ENCODE results near the gene JAGN1. TPM values are rescaled to one million over a fixed set of nuclear protein-coding genes. Genes with fewer than 3 reads are reported as not detected.
"Not testable (repeated sequence)": the region's sequence is repeated elsewhere in the genome, so short reads cannot be mapped to it uniquely, and the experiment has no call there.

The JAGN1 gene
- total RNA-seq = 31.7 and 33.3 TPM in 2 replicates

GRCh38 chr3:9890249-9891071 is at the start of gene JAGN1:
JAGN1 (plus strand) TSS chr3:9890610; CDS start chr3:9890723, 113 bp downstream.
- intact Hi-C loops (cut with micrococcal nuclease) = loop anchor here (1.0 to 5.0 kb wide), 7 partner anchors 13 to 547 kb away; partner anchors contain the start of genes BRPF1, CRELD1, RPUSD3 and SETD5
- H3K4me1 Mint-ChIP-seq (ENCODE audit: low read depth) = peaks cover 31% of the 10 kb centered on the region
- no peaks in the 10 kb centered on the region for H3K27me3 Mint-ChIP-seq (ENCODE audit: low read depth)
- no peaks in the 10 kb centered on the region for H3K9me3 Mint-ChIP-seq
- peaks cover 39% of the 10 kb centered on the region for H3K36me3 Mint-ChIP-seq (ENCODE audit: low read depth)
- peak; percentile 83 for DNase-seq (ENCODE audit: low spot score)
- H3K27ac Mint-ChIP-seq = peak within 1 kb of the TSS; percentile 99
- H3K4me3 Mint-ChIP-seq (ENCODE audit: low read depth) = peak within 1 kb of the TSS; percentile 97

GRCh38 chr3:9841015-9841414 is 49.4 kb upstream of the JAGN1 start:
- no peak for DNase-seq (ENCODE audit: low spot score)
- Mint-ChIP-seq H3K9me3 (no peaks in the 10 kb centered on the region), H3K4me1 (ENCODE audit: low read depth) (peaks cover 15% of the 10 kb centered on the region), H3K4me3 (ENCODE audit: low read depth) (no peak overlapping the region), H3K27me3 (ENCODE audit: low read depth) (no peaks in the 10 kb centered on the region), H3K36me3 (ENCODE audit: low read depth) (peaks cover 48% of the 10 kb centered on the region), H3K27ac (no peak overlapping the region)
- intact Hi-C loops (cut with micrococcal nuclease) = loop anchor here (5.0 kb wide), 1 partner anchor 111 kb away; the partner anchor contains the start of gene PRRT3

DNA sequence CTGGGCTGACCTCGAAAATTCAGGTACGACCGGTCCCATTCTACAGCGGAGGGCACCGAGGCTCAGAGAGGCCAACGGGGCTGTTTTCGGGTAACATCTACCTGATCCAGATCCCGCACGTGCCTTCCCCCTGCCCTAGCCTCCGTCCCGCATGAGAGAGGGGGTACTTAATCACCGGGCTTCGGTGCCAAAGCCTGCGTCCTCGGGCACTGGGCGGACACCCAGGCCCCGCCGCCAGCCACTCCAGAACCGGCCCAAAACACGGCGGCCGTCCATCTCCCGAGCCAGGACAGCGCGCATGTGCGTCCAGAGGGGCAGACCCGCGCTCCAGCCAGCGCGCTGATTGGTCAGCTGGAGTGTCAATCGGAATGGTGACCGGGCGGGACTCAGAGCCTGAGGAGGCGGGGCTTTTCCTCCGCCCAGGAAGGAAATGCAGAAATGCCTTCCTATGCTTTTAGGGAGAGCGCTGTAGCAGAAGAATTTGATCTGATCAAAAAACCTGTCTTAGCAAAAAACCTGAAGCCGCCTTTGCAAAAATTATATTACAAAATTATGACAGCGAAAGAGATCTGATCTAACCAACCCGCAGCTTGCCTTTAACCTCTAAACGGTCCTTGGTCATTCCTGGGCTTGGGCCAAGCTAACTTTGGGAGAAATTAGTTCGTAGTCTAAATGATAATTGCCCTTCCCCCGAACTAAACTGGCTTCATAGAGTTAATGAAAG is 46.5 kb upstream of the JAGN1 start, which contains the start of gene RPUSD3:
Gene RPUSD3 (minus strand): TSS at position 294 of the 724 bp plus-strand sequence. CDS start 18 bp downstream, at position 276.
- intact Hi-C loops (cut with micrococcal nuclease) = loop anchor here (1.0 to 5.0 kb wide), 6 partner anchors 47 to 477 kb away; partner anchors contain the start of genes ARPC4, CRELD1, JAGN1 and MTMR14
- Mint-ChIP-seq H3K27ac (peak within 1 kb of the TSS; percentile 94), H3K27me3 (ENCODE audit: low read depth) (no peaks in the 10 kb centered on the region), H3K36me3 (ENCODE audit: low read depth) (peaks cover 31% of the 10 kb centered on the region), H3K9me3 (no peaks in the 10 kb centered on the region), H3K4me1 (ENCODE audit: low read depth) (peaks cover 16% of the 10 kb centered on the region), H3K4me3 (ENCODE audit: low read depth) (peak within 1 kb of the TSS; percentile 98)
- DNase-seq (ENCODE audit: low spot score) = peak; percentile 94

GRCh38 chr3:9846231-9846630 is 44.2 kb upstream of the JAGN1 start:
- H3K4me3 Mint-ChIP-seq (ENCODE audit: low read depth) = no peak overlapping the region
- peaks cover 11% of the 10 kb centered on the region for H3K27me3 Mint-ChIP-seq (ENCODE audit: low read depth)
- peaks cover 16% of the 10 kb centered on the region for H3K4me1 Mint-ChIP-seq (ENCODE audit: low read depth)
- intact Hi-C loops (cut with micrococcal nuclease) = no loop called here
- peaks cover 12% of the 10 kb centered on the region for H3K36me3 Mint-ChIP-seq (ENCODE audit: low read depth)
- H3K27ac Mint-ChIP-seq = no peak overlapping the region
- no peak for DNase-seq (ENCODE audit: low spot score)
- H3K9me3 Mint-ChIP-seq = no peaks in the 10 kb centered on the region

DNA sequence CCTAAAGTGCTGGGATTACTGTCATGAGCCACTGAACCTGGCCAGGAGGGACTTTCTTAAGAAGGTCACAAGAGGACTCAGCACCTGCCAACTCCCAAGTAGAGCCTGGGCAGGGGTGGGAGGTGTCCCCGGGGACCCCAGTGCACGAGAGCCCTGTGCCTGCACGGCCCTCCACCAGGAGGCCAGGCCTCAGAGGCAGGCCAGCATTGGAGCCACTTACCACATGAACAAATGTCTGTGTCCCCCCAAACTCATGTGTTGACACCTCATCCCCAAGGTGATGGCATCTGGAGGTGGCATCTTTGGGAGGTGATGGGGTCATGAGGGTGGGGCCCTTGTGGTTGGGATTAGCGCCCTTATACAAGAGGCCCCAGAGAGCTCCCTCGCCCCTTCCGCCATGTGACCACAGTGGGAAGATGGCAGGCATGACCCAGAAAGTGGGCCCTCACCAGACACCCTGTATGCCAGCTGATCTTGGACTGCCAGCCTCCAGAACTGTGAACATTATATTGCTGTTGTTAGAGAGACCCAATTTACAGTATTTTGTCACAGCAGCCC is 43.4 kb upstream of the JAGN1 start:
- Mint-ChIP-seq H3K27ac (no peak overlapping the region), H3K36me3 (ENCODE audit: low read depth) (peaks cover 5% of the 10 kb centered on the region), H3K4me3 (ENCODE audit: low read depth) (no peak overlapping the region), H3K27me3 (ENCODE audit: low read depth) (peaks cover 18% of the 10 kb centered on the region), H3K9me3 (no peaks in the 10 kb centered on the region), H3K4me1 (ENCODE audit: low read depth) (peaks cover 13% of the 10 kb centered on the region)
- intact Hi-C loops (cut with micrococcal nuclease) = no loop called here
- no peak for DNase-seq (ENCODE audit: low spot score)

DNA sequence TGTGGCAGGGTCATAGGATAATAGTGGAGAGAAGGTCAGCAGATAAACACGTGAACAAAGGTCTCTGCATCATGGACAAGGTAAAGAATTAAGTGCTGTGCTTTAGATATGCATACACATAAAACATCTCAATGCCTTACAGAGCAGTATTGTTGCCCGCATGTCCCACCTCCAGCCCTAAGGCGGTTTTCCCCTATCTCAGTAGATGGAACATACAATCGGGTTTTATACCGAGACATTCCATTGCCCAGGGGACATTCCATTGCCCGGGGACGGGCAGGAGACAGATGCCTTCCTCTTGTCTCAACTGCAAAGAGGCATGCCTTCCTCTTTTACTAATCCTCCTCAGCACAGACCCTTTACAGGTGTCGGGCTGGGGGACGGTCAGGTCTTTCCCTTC is 42.5 kb upstream of the JAGN1 start:
- H3K4me1 Mint-ChIP-seq (ENCODE audit: low read depth); H3K27ac Mint-ChIP-seq; H3K36me3 Mint-ChIP-seq (ENCODE audit: low read depth); H3K4me3 Mint-ChIP-seq (ENCODE audit: low read depth); intact Hi-C loops (cut with micrococcal nuclease); H3K9me3 Mint-ChIP-seq; DNase-seq (ENCODE audit: low spot score): not testable (repeated sequence)
- peaks cover 23% of the 10 kb centered on the region for H3K27me3 Mint-ChIP-seq (ENCODE audit: low read depth)

- H3K9me3 Mint-ChIP-seq; H3K36me3 Mint-ChIP-seq (ENCODE audit: low read depth); H3K27ac Mint-ChIP-seq; intact Hi-C loops (cut with micrococcal nuclease); DNase-seq (ENCODE audit: low spot score); H3K4me3 Mint-ChIP-seq (ENCODE audit: low read depth): not testable (repeated sequence)
- Mint-ChIP-seq H3K27me3 (ENCODE audit: low read depth) (peaks cover 28% of the 10 kb centered on the region), H3K4me1 (ENCODE audit: low read depth) (peaks cover 11% of the 10 kb centered on the region)
Observed at GRCh38 chr3:9848860-9849259, 41.5 kb upstream of the JAGN1 start.

DNA sequence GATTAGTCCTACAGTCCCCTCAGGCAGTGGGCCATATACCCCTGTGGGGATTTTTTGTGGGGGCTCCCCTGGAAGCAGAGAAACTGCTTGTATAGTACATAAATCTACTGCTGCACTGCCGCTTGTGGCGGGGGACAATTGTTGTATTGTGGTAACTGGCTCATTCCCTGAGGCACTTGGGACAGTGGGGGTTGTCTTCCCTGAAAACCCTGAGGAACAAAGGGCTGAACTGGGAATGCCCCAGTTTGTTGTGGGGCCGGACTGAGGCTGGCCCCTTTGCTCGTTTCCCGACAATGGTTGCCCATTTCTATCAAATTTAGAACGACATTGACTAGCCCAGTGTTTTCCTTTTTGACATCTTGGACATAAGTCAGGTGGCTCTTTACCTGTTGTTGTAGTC is 39.0 kb upstream of the JAGN1 start:
- H3K4me1 Mint-ChIP-seq (ENCODE audit: low read depth); DNase-seq (ENCODE audit: low spot score); H3K36me3 Mint-ChIP-seq (ENCODE audit: low read depth); intact Hi-C loops (cut with micrococcal nuclease); H3K27ac Mint-ChIP-seq; H3K4me3 Mint-ChIP-seq (ENCODE audit: low read depth); H3K9me3 Mint-ChIP-seq: not testable (repeated sequence)
- peaks cover 28% of the 10 kb centered on the region for H3K27me3 Mint-ChIP-seq (ENCODE audit: low read depth)

DNA sequence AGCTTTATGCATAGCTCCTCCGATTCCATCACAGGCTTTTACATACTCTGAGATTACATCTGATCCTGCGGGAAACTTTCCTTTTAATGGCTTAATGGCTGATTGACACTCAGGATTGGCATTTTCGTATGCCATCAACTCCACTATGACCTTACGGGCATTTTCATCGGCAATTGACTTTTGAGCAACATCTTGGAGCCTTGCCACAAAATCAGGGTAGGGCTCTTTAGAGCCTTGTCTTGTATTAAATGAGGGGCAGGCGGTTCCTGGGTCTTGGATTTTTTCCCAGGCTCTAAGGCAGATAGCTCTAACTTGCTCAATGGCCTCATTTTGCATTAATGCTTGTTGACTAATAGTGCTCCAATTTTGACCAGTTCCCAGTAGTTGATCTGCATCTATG is 38.5 kb upstream of the JAGN1 start:
- intact Hi-C loops (cut with micrococcal nuclease); H3K4me3 Mint-ChIP-seq (ENCODE audit: low read depth); H3K9me3 Mint-ChIP-seq; H3K36me3 Mint-ChIP-seq (ENCODE audit: low read depth); DNase-seq (ENCODE audit: low spot score); H3K27ac Mint-ChIP-seq; H3K4me1 Mint-ChIP-seq (ENCODE audit: low read depth): not testable (repeated sequence)
- H3K27me3 Mint-ChIP-seq (ENCODE audit: low read depth) = peaks cover 28% of the 10 kb centered on the region

GRCh38 chr3:9852528-9852927 is 37.9 kb upstream of the JAGN1 start:
- H3K9me3 Mint-ChIP-seq = no peaks in the 10 kb centered on the region
- DNase-seq (ENCODE audit: low spot score) = no peak
- no peaks in the 10 kb centered on the region for H3K36me3 Mint-ChIP-seq (ENCODE audit: low read depth)
- no peak overlapping the region for H3K27ac Mint-ChIP-seq
- H3K4me1 Mint-ChIP-seq (ENCODE audit: low read depth) = peaks cover 7% of the 10 kb centered on the region
- peaks cover 28% of the 10 kb centered on the region for H3K27me3 Mint-ChIP-seq (ENCODE audit: low read depth)
- H3K4me3 Mint-ChIP-seq (ENCODE audit: low read depth) = no peak overlapping the region
- intact Hi-C loops (cut with micrococcal nuclease) = no loop called here

DNA sequence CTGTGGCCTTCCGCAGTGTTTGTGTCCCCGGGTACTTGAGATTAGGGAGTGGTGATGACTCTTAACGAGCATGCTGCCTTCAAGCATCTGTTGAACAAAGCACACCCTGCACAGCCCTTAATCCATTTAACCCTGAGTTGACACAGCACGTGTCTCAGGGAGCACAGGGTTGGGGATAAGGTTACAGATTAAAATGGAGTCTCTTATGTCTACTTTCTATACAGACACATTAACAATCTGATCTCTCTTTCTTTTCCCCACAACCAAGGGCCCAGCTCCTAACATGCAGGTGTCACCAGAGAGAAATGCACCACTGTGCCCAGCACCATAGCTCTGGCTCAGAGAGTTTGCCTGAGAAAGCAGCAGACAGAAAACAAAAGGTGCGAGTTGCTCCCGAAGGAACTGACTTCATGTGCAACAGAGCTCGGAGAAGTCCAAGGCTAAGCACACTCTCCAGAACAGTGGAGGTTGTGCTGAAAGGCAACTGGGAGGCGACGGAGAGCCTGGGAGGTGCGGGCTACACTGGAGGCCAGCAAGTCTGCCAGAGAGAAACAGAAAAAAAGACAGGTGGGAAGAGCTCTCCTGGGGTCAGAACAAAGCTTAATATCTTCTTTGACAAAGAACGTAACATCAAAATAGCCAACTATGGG is 36.0 kb upstream of the JAGN1 start:
- H3K9me3 Mint-ChIP-seq; intact Hi-C loops (cut with micrococcal nuclease); H3K36me3 Mint-ChIP-seq (ENCODE audit: low read depth); H3K4me1 Mint-ChIP-seq (ENCODE audit: low read depth); H3K27ac Mint-ChIP-seq; H3K4me3 Mint-ChIP-seq (ENCODE audit: low read depth); DNase-seq (ENCODE audit: low spot score): not testable (repeated sequence)
- peaks cover 28% of the 10 kb centered on the region for H3K27me3 Mint-ChIP-seq (ENCODE audit: low read depth)

DNA sequence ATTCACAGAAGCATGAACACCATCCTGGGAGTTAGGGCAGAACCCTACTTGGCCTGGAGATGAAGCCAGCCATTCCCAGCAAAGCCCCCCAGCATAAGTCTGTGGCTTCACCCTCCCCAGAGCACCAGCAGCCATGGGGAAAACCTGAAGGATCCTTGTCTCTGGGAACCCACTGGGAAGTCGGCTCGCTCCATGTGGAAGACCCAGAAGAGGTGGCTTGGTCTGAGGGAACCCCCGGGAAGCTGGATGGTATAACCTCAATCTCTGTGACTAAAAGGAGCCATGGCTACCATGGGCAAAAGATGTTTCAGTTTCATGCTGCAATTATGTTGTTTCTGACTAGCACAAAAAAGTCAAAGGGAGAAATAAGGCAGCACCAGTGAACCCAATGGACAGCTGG is 34.8 kb upstream of the JAGN1 start:
- intact Hi-C loops (cut with micrococcal nuclease) = no loop called here
- H3K4me1 Mint-ChIP-seq (ENCODE audit: low read depth) = peaks cover 6% of the 10 kb centered on the region
- no peaks in the 10 kb centered on the region for H3K9me3 Mint-ChIP-seq
- no peak overlapping the region for H3K4me3 Mint-ChIP-seq (ENCODE audit: low read depth)
- DNase-seq (ENCODE audit: low spot score) = no peak
- H3K27ac Mint-ChIP-seq = no peak overlapping the region
- H3K27me3 Mint-ChIP-seq (ENCODE audit: low read depth) = peaks cover 22% of the 10 kb centered on the region
- no peaks in the 10 kb centered on the region for H3K36me3 Mint-ChIP-seq (ENCODE audit: low read depth)

All from activated T-helper 2 cell treated with anti-CD3 and anti-CD28 coated beads, Interferon-gamma antibody, Interleukin-2, Interleukin-4, amounts not matched to agents 10 μg/mL and 5 μg/mL and 100 μg/mL, durations not matched to agents 14 hours and 24 hours and 36 hours (primary cell).